Stimulated activated naive CD8-positive, alpha-beta T cell treated with anti-CD3 and anti-CD28 coated beads, Interleukin-15, Interleukin-2, amounts not matched to agents 100 ng/mL and 50 ng/mL, for 24 hours (primary cell): ENCODE measurements around the gene RPEL1.
A peak's percentile ranks its signal among the peaks of the same experiment; 100 is the strongest.
"Not testable (repeated sequence)": the region's sequence is repeated elsewhere in the genome, so short reads cannot be mapped to it uniquely, and the experiment has no call there.

Experiments used
- H3K27ac Mint-ChIP-seq: one replicate; pipeline ENCODE4 v1.8.0; 2021; ENCODE audit warnings: mild to moderate bottlenecking, mixed read lengths
- H3K27me3 Mint-ChIP-seq: one replicate; pipeline ENCODE4 v1.8.0; 2021; ENCODE audit warnings: mixed read lengths
- H3K36me3 Mint-ChIP-seq: one replicate; pipeline ENCODE4 v1.8.0; 2021; ENCODE audit warnings: low read depth, mixed read lengths
- H3K4me1 Mint-ChIP-seq: one replicate; pipeline ENCODE4 v1.8.0; 2021; ENCODE audit warnings: low read depth, mixed read lengths
- H3K4me3 Mint-ChIP-seq: one replicate; pipeline ENCODE4 v1.8.0; 2021; ENCODE audit warnings: mild to moderate bottlenecking, mixed read lengths
- H3K9me3 Mint-ChIP-seq: one replicate; pipeline ENCODE4 v1.8.0; 2021; ENCODE audit warnings: mixed read lengths

Gene RPEL1

GRCh38 chr10:103224133-103224532, 21.6 kb upstream of the RPEL1 start:
- no peak overlapping the region for H3K27ac Mint-ChIP-seq
- peaks cover 15% of the 10 kb centered on the region for H3K9me3 Mint-ChIP-seq
- no peaks in the 10 kb centered on the region for H3K36me3 Mint-ChIP-seq
- H3K27me3 Mint-ChIP-seq = no peaks in the 10 kb centered on the region
- H3K4me3 Mint-ChIP-seq = no peak overlapping the region
- H3K4me1 Mint-ChIP-seq = no peaks in the 10 kb centered on the region

- H3K4me1 Mint-ChIP-seq, H3K27ac Mint-ChIP-seq, H3K27me3 Mint-ChIP-seq, H3K4me3 Mint-ChIP-seq, H3K36me3 Mint-ChIP-seq: not testable (repeated sequence)
- H3K9me3 Mint-ChIP-seq = peaks cover 15% of the 10 kb centered on the region
Observed at GRCh38 chr10:103224721-103225120, 21.0 kb upstream of the RPEL1 start.

GRCh38 chr10:103225939-103226338, 19.7 kb upstream of the RPEL1 start:
- H3K27me3 Mint-ChIP-seq = no peaks in the 10 kb centered on the region

GRCh38 chr10:103227416-103227815, 18.3 kb upstream of the RPEL1 start:
- Mint-ChIP-seq H3K4me3 (no peak overlapping the region), H3K9me3 (peaks cover 12% of the 10 kb centered on the region), H3K27ac (no peak overlapping the region), H3K27me3 (peaks cover 3% of the 10 kb centered on the region), H3K4me1 (no peaks in the 10 kb centered on the region), H3K36me3 (no peaks in the 10 kb centered on the region)

More at GRCh38 chr10:103225939-103226338, 19.7 kb upstream of the RPEL1 start:
- no peak overlapping the region for H3K27ac Mint-ChIP-seq
- H3K9me3 Mint-ChIP-seq = peaks cover 15% of the 10 kb centered on the region
- H3K4me3 Mint-ChIP-seq = no peak overlapping the region
- no peaks in the 10 kb centered on the region for H3K4me1 Mint-ChIP-seq
- no peaks in the 10 kb centered on the region for H3K36me3 Mint-ChIP-seq

- Mint-ChIP-seq H3K27ac (no peak overlapping the region), H3K9me3 (no peaks in the 10 kb centered on the region), H3K4me3 (no peak overlapping the region), H3K36me3 (no peaks in the 10 kb centered on the region), H3K27me3 (peaks cover 3% of the 10 kb centered on the region), H3K4me1 (no peaks in the 10 kb centered on the region)
Observed at GRCh38 chr10:103231047-103231551, 14.6 kb upstream of the RPEL1 start.

GRCh38 chr10:103232131-103232673, 13.5 kb upstream of the RPEL1 start:
- no peak overlapping the region for H3K27ac Mint-ChIP-seq
- peaks cover 3% of the 10 kb centered on the region for H3K27me3 Mint-ChIP-seq

GRCh38 chr10:103232772-103233488, 12.8 kb upstream of the RPEL1 start:
- Mint-ChIP-seq H3K9me3 (no peaks in the 10 kb centered on the region), H3K27ac (no peak overlapping the region), H3K27me3 (peaks cover 3% of the 10 kb centered on the region), H3K4me3 (no peak overlapping the region), H3K36me3 (no peaks in the 10 kb centered on the region), H3K4me1 (no peaks in the 10 kb centered on the region)

More at GRCh38 chr10:103232131-103232673, 13.5 kb upstream of the RPEL1 start:
- no peaks in the 10 kb centered on the region for H3K36me3 Mint-ChIP-seq
- H3K9me3 Mint-ChIP-seq = no peaks in the 10 kb centered on the region
- no peak overlapping the region for H3K4me3 Mint-ChIP-seq
- no peaks in the 10 kb centered on the region for H3K4me1 Mint-ChIP-seq

- H3K27ac Mint-ChIP-seq = no peak overlapping the region
- no peak overlapping the region for H3K4me3 Mint-ChIP-seq
- H3K9me3 Mint-ChIP-seq = no peaks in the 10 kb centered on the region
- no peaks in the 10 kb centered on the region for H3K36me3 Mint-ChIP-seq
- peaks cover 7% of the 10 kb centered on the region for H3K4me1 Mint-ChIP-seq
- H3K27me3 Mint-ChIP-seq = peaks cover 3% of the 10 kb centered on the region
Observed at GRCh38 chr10:103235775-103236174, 9.9 kb upstream of the RPEL1 start.

GRCh38 chr10:103238506-103239252, 7.0 kb upstream of the RPEL1 start:
- H3K4me3 Mint-ChIP-seq = no peak overlapping the region

GRCh38 chr10:103241262-103242011, 4.2 kb upstream of the RPEL1 start:
- H3K4me1 Mint-ChIP-seq = peaks cover 13% of the 10 kb centered on the region
- peaks cover 3% of the 10 kb centered on the region for H3K27me3 Mint-ChIP-seq
- peak overlapping the region; percentile 58 for H3K27ac Mint-ChIP-seq
- H3K9me3 Mint-ChIP-seq = no peaks in the 10 kb centered on the region
- H3K36me3 Mint-ChIP-seq = no peaks in the 10 kb centered on the region
- no peak overlapping the region for H3K4me3 Mint-ChIP-seq

More at GRCh38 chr10:103238506-103239252, 7.0 kb upstream of the RPEL1 start:
- no peak overlapping the region for H3K27ac Mint-ChIP-seq
- no peaks in the 10 kb centered on the region for H3K9me3 Mint-ChIP-seq
- no peaks in the 10 kb centered on the region for H3K27me3 Mint-ChIP-seq
- no peaks in the 10 kb centered on the region for H3K36me3 Mint-ChIP-seq
- H3K4me1 Mint-ChIP-seq = peaks cover 13% of the 10 kb centered on the region

GRCh38 chr10:103244666-103245271, 918 bp upstream of the RPEL1 start:
- peaks cover 13% of the 10 kb centered on the region for H3K4me1 Mint-ChIP-seq
- H3K27ac Mint-ChIP-seq = no peak overlapping the region
- H3K27me3 Mint-ChIP-seq = peaks cover 11% of the 10 kb centered on the region
- H3K36me3 Mint-ChIP-seq = no peaks in the 10 kb centered on the region
- H3K9me3 Mint-ChIP-seq = no peaks in the 10 kb centered on the region
- no peak overlapping the region for H3K4me3 Mint-ChIP-seq

- peaks cover 11% of the 10 kb centered on the region for H3K27me3 Mint-ChIP-seq
- H3K27ac Mint-ChIP-seq = no peak overlapping the region
- H3K4me3 Mint-ChIP-seq = no peak overlapping the region
- H3K36me3 Mint-ChIP-seq = no peaks in the 10 kb centered on the region
- H3K9me3 Mint-ChIP-seq = no peaks in the 10 kb centered on the region
- H3K4me1 Mint-ChIP-seq = peaks cover 7% of the 10 kb centered on the region
Observed at GRCh38 chr10:103246324-103246723, 637 bp downstream of the RPEL1 start.

- Mint-ChIP-seq H3K9me3 (peaks cover 4% of the 10 kb centered on the region), H3K27me3 (peaks cover 8% of the 10 kb centered on the region), H3K36me3 (no peaks in the 10 kb centered on the region), H3K27ac (no peak overlapping the region), H3K4me1 (no peaks in the 10 kb centered on the region), H3K4me3 (no peak overlapping the region)
Observed at GRCh38 chr10:103254113-103254512, 8.4 kb downstream of the RPEL1 start.

- H3K4me3 Mint-ChIP-seq = no peak overlapping the region
- no peaks in the 10 kb centered on the region for H3K4me1 Mint-ChIP-seq
- peaks cover 10% of the 10 kb centered on the region for H3K27me3 Mint-ChIP-seq
- no peaks in the 10 kb centered on the region for H3K36me3 Mint-ChIP-seq
- H3K9me3 Mint-ChIP-seq = peaks cover 7% of the 10 kb centered on the region
- no peak overlapping the region for H3K27ac Mint-ChIP-seq
Observed at GRCh38 chr10:103254538-103255325, 9.0 kb downstream of the RPEL1 start.
